Right lobe of liver (tissue), 4 donors: ENCODE data around the gene GTSE1.

Experiments
- CTCF ChIP-seq, 4 donors: fragments of 200-600 bp in 3 of 4; fragments of 450-650 bp in 1 of 4; IDR thresholded peaks; one replicate each; pipeline versions ENCODE4 v1.5.1 to v1.8.0; 2016 to 2022; ENCODE audit warnings: antibody characterized with exemption in 4 of 4, mild to moderate bottlenecking in 2 of 4
- POLR2A ChIP-seq: fragments of 450-650 bp; IDR thresholded peaks from one replicate; pipeline ENCODE4 v1.6.1; 2017; ENCODE audit warnings: antibody characterized with exemption, mild to moderate bottlenecking
- donor health status: DM: no; HTN: no; CAD: no.
- donor health status: DM: no; HTN: no; CAD: no.
- donor health status: DM: no; HTN: yes; CAD: no.

- TF ChIP-seq CTCF (IDR thresholded peaks at IDR 0.05) (no peak), POLR2A (no peak)
Measured at GRCh38 chr22:46288846-46289243, 7.8 kb upstream of the GTSE1 start.
